OCI-LY1 (cell line): Measurements from ENCODE around the gene ZNF583.

Source experiments
- H2AFZ ChIP-seq: fragments of 200-600 bp; sonication (generic), shearing (Covaris generic); 2 replicates; pipeline ENCODE4 v1.6.0; 2014; ENCODE audit warnings: antibody characterized with exemption, mild to moderate bottlenecking, low read length
- H3F3A ChIP-seq: fragments of 200-600 bp; sonication (generic), shearing (Covaris generic); 2 replicates; pipeline ENCODE4 v1.6.0; 2014; ENCODE audit warnings: mild to moderate bottlenecking, antibody characterized with exemption, low read length, moderate library complexity; ENCODE audit not compliant: insufficient read depth
- H3K27ac ChIP-seq: fragments of 200-600 bp; sonication (generic); 2 replicates; pipeline ENCODE4 v1.5.1; 2014; ENCODE audit warnings: low read length, mixed run types, mild to moderate bottlenecking, low read depth; ENCODE audit not compliant: poor library complexity, severe bottlenecking
- H3K27me3 ChIP-seq: fragments of 200-600 bp; sonication (generic); 2 replicates; pipeline ENCODE4 v1.6.0; 2014; ENCODE audit warnings: antibody characterized with exemption, mild to moderate bottlenecking, low read length, moderate library complexity; ENCODE audit not compliant: insufficient read depth
- H3K36me3 ChIP-seq: fragments of 200-600 bp; sonication (generic); 2 replicates; pipeline ENCODE4 v1.6.1; 2014; ENCODE audit warnings: mild to moderate bottlenecking, antibody characterized with exemption, low read length, moderate library complexity, mixed read lengths; ENCODE audit not compliant: insufficient read depth
- H3K4me1 ChIP-seq: fragments of 200-600 bp; sonication (generic); 2 replicates; pipeline ENCODE4 v1.5.1; 2014; ENCODE audit warnings: mild to moderate bottlenecking, low read length, moderate library complexity; ENCODE audit not compliant: insufficient read depth, severe bottlenecking
- H3K4me2 ChIP-seq: fragments of 200-600 bp; sonication (generic), shearing (Covaris generic); 2 replicates; pipeline ENCODE4 v1.6.1; 2014; ENCODE audit warnings: low read length
- H3K4me3 ChIP-seq: fragments of 200-600 bp; sonication (generic); 2 replicates; pipeline ENCODE4 v1.5.1; 2014; ENCODE audit warnings: low read length, low read depth, mild to moderate bottlenecking, mixed read lengths; ENCODE audit not compliant: poor library complexity, severe bottlenecking
- H3K79me2 ChIP-seq: fragments of 200-600 bp; shearing (Covaris generic); 2 replicates; pipeline ENCODE4 v1.6.1; 2016; ENCODE audit warnings: mixed run types, low read length, mixed read lengths; ENCODE audit not compliant: insufficient read depth
- H3K9ac ChIP-seq: fragments of 200-600 bp; sonication (generic), shearing (Covaris generic); 2 replicates; pipeline ENCODE4 v1.6.1; 2014; ENCODE audit warnings: mild to moderate bottlenecking, low read length, mixed read lengths
- H3K9me2 ChIP-seq: fragments of 200-600 bp; sonication (generic), shearing (Covaris generic); 2 replicates; pipeline ENCODE4 v1.6.1; 2014; ENCODE audit warnings: low read depth, mild to moderate bottlenecking, low read length, mixed read lengths
- H3K9me3 ChIP-seq: fragments of 200-600 bp; shearing (Covaris generic); 2 replicates; pipeline ENCODE4 v1.6.1; 2014; ENCODE audit warnings: low read length, mixed read lengths
- H4K20me1 ChIP-seq: fragments of 200-600 bp; sonication (generic), shearing (Covaris generic); 2 replicates; pipeline ENCODE4 v1.6.0; 2016; ENCODE audit warnings: mild to moderate bottlenecking, low read length; ENCODE audit not compliant: insufficient read depth
- EZH2 ChIP-seq: fragments of 200-600 bp; sonication (generic), shearing (Covaris generic); IDR thresholded peaks from 2 replicates; pipeline ENCODE4 v1.8.0; 2017; ENCODE audit warnings: borderline replicate concordance, mixed run types, mild to moderate bottlenecking, antibody characterized with exemption, low read length, moderate library complexity, mixed read lengths
- TF ChIP-seq, protein P1 (sequence below): fragments of 200-600 bp; sonication (generic), shearing (Covaris generic); IDR thresholded peaks from 2 replicates; pipeline ENCODE4 v1.5.1; 2017; ENCODE audit warnings: mild to moderate bottlenecking, antibody characterized with exemption, low read length, moderate library complexity, mixed read lengths

ZNF583 gene

DNA sequence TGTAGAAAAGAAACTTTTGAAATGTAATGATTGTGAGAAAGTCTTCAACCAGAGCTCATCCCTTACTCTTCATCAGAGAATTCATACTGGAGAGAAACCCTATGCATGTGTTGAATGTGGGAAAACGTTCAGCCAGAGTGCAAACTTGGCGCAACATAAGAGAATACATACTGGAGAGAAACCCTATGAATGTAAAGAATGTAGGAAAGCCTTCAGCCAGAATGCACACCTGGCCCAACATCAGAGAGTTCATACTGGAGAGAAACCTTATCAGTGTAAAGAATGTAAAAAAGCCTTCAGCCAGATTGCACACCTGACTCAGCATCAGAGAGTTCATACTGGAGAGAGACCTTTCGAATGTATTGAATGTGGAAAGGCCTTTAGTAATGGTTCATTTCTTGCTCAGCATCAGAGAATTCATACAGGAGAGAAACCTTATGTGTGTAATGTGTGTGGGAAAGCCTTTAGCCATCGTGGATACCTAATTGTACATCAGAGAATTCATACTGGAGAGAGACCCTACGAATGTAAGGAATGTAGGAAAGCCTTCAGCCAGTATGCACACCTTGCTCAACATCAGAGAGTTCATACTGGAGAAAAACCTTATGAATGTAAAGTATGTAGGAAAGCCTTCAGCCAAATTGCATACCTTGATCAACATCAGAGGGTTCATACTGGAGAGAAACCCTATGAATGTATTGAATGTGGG is 19.3 kb downstream of the ZNF583 start:
- TF ChIP-seq, protein P1, sequence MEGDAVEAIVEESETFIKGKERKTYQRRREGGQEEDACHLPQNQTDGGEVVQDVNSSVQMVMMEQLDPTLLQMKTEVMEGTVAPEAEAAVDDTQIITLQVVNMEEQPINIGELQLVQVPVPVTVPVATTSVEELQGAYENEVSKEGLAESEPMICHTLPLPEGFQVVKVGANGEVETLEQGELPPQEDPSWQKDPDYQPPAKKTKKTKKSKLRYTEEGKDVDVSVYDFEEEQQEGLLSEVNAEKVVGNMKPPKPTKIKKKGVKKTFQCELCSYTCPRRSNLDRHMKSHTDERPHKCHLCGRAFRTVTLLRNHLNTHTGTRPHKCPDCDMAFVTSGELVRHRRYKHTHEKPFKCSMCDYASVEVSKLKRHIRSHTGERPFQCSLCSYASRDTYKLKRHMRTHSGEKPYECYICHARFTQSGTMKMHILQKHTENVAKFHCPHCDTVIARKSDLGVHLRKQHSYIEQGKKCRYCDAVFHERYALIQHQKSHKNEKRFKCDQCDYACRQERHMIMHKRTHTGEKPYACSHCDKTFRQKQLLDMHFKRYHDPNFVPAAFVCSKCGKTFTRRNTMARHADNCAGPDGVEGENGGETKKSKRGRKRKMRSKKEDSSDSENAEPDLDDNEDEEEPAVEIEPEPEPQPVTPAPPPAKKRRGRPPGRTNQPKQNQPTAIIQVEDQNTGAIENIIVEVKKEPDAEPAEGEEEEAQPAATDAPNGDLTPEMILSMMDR, result no peak
- TF ChIP-seq EZH2, result no peak
- Histone ChIP-seq H3K9me3 (peaks cover 57% of the 10 kb centered on the region), H3K4me3 (no peak overlapping the region), H2AFZ (no peak overlapping the region), H3K9ac (no peak overlapping the region), H4K20me1 (no peaks in the 10 kb centered on the region), H3F3A (no peaks in the 10 kb centered on the region; the same call in 1 of the 2 replicates), H3K4me2 (no peak overlapping the region), H3K27me3 (no peaks in the 10 kb centered on the region), H3K4me1 (no peaks in the 10 kb centered on the region), H3K27ac (no peak overlapping the region), H3K9me2 (no peaks in the 10 kb centered on the region), H3K79me2 (no peaks in the 10 kb centered on the region), H3K36me3 (peaks cover 29% of the 10 kb centered on the region)

DNA sequence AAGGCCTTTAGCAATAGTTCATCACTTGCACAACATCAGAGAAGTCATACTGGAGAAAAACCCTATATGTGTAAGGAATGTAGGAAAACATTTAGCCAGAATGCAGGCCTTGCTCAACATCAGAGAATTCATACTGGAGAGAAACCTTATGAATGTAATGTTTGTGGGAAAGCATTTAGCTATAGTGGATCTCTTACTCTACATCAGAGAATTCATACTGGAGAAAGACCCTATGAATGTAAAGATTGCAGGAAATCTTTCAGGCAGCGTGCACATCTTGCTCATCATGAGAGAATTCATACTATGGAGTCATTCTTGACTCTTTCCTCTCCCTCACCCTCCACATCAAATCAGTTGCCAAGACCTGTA is 19.8 kb downstream of the ZNF583 start:
- Histone ChIP-seq H3K9ac (no peak overlapping the region), H2AFZ (no peak overlapping the region), H3K4me2 (no peak overlapping the region), H3F3A (no peaks in the 10 kb centered on the region; the same call in 1 of the 2 replicates), H3K27me3 (no peaks in the 10 kb centered on the region), H3K9me2 (no peaks in the 10 kb centered on the region), H3K36me3 (peaks cover 29% of the 10 kb centered on the region), H3K4me1 (no peaks in the 10 kb centered on the region), H3K79me2 (no peaks in the 10 kb centered on the region), H3K27ac (no peak overlapping the region), H3K4me3 (no peak overlapping the region), H4K20me1 (no peaks in the 10 kb centered on the region), H3K9me3 (peaks cover 57% of the 10 kb centered on the region)
- no peak for TF ChIP-seq EZH2
- TF ChIP-seq, protein P1, result no peak

DNA sequence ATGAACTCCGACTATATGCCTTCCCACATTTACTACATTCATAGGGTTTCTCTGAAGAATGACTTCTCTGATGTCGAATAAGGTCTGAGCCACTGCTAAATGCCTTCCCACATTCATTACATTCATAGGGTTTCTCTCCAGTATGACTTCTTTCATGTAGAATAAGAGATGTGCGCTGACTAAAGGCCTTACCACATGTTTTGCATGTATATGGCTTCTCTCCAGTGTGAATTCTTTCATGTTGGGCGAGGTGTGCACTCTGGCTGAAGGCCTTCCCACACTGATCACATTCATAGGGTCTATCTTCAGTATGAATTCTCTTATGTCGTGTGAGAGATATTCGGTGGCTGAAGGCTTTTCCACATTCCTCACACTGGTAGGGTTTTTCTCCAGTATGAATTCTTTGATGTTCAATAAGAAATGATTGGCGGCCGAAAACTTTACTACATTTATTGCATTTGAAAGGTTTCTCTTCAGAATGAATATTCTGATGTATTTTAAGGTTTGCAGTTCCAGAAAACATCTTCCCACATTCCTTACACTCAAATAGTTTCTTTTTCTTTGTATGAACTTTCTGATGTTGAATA is 37.2 kb downstream of the ZNF583 start:
- Histone ChIP-seq H2AFZ (no peak overlapping the region), H3K9ac (no peak overlapping the region), H3K4me2 (no peak overlapping the region), H3K9me2 (no peaks in the 10 kb centered on the region), H3K27me3 (no peaks in the 10 kb centered on the region), H3K4me1 (no peaks in the 10 kb centered on the region), H4K20me1 (no peaks in the 10 kb centered on the region), H3K9me3 (peaks cover 37% of the 10 kb centered on the region), H3K79me2 (no peaks in the 10 kb centered on the region), H3F3A (no peaks in the 10 kb centered on the region), H3K4me3 (no peak overlapping the region), H3K27ac (no peak overlapping the region), H3K36me3 (no peaks in the 10 kb centered on the region)
- TF ChIP-seq, protein P1, result no peak
- TF ChIP-seq EZH2, result no peak
